ENCODE results near the gene PACSIN3. TPM values are rescaled to one million over a fixed set of nuclear protein-coding genes. Genes with fewer than 3 reads are reported as not detected.

PACSIN3 gene
- 10 to 100 TPM; 11.2 to 47.4 (median 16.8) TPM for total RNA-seq

GRCh38 chr11:47186076-47186699, at the start of gene PACSIN3:
PACSIN3 (minus strand) TSS chr11:47186434; CDS start chr11:47182727, 3,707 bp downstream.
- ATAC-seq (ENCODE audit: low FRiP score) = peak; percentile 61
- TF ChIP-seq CTCF (IDR thresholded peaks at IDR 0.05) = no peak
- no peak for DNase-seq (ENCODE audit: low spot score)

DNA sequence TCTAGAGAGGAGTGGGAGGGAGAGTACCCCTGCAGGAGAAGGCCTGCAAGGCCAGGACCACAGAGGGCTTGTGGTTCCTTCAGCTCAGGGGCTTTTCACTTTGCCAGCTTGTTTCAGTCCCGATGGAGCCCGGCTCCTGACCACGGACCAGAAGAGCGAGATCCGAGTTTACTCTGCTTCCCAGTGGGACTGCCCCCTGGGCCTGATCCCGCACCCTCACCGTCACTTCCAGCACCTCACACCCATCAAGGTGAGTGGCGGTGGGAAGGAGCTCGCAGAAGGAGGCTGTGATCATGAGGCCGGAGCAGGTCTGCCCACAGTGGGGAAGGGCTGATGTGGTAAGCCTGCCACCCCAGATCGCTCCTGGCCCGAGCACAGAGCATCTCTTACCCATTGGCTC, 48.9 kb upstream of the PACSIN3 start:
- no peak for TF ChIP-seq CTCF (IDR thresholded peaks at IDR 0.05)
- DNase-seq (ENCODE audit: low spot score) (no peak), ATAC-seq (ENCODE audit: low FRiP score) (no peak)

- ATAC-seq (ENCODE audit: low FRiP score) = no peak
Observed at GRCh38 chr11:47234669-47235100, 48.5 kb upstream of the PACSIN3 start.

DNA sequence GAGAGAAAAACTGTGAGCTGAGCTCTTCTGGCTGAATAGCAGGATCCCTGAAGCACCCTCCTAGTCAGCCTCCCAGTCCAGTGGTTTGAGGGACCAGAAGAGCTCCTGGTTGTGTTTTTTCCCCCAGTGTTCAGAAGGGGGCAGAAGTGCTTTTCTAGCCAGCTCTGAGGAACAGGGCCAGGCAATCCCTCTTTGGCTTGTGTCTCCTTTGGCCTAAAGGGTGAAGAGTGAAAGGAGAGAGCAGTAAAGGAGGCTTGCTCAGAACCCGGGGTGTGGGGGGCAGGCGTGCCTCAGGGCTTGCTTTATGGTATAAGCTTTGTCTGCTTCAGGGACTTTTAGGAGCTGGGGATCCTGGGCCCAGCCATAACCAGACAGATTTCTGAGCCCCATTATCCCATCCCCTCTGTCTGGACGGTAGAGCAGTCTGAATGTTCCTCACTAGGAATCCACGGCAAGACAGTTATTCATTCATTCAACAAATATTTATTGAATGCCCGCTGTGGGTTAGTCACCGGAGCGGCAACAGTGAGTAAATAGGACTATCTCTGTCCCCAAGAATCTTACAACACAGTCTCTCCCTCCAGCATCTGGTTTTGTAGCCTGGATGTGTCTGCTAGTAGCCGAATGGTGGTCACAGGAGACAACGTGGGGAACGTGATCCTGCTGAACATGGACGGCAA, 47.9 kb upstream of the PACSIN3 start:
- no peak for TF ChIP-seq CTCF (IDR thresholded peaks at IDR 0.05)
- no peak for DNase-seq (ENCODE audit: low spot score)
- ATAC-seq (ENCODE audit: low FRiP score) = peak; percentile 38

More at GRCh38 chr11:47234669-47235100, 48.5 kb upstream of the PACSIN3 start:
- DNase-seq (ENCODE audit: low spot score) = no peak
- no peak for TF ChIP-seq CTCF (IDR thresholded peaks at IDR 0.05)

GRCh38 chr11:47233051-47233450, 46.8 kb upstream of the PACSIN3 start:
- no peak for TF ChIP-seq CTCF (IDR thresholded peaks at IDR 0.05)
- DNase-seq (ENCODE audit: low spot score) = no peak

GRCh38 chr11:47229161-47229560, 42.9 kb upstream of the PACSIN3 start:
- DNase-seq (ENCODE audit: low spot score) = no peak
- no peak for ATAC-seq (ENCODE audit: low FRiP score)
- no peak for TF ChIP-seq CTCF (IDR thresholded peaks at IDR 0.05)

More at GRCh38 chr11:47233051-47233450, 46.8 kb upstream of the PACSIN3 start:
- no peak for ATAC-seq (ENCODE audit: low FRiP score)

Measured in omental fat pad (tissue), 4 donors.